ENCODE results near the gene RBBP8. TPM values are rescaled to one million over a fixed set of nuclear protein-coding genes. Genes with fewer than 3 reads are reported as not detected.

Gene RBBP8
- polyA plus RNA-seq, 3 donors, result 5.8 to 9.6 (median 7.8) TPM

GRCh38 chr18:23059541-23060465 lies 126.7 kb downstream of the RBBP8 start:
- Mint-ChIP-seq H3K9me3 (peaks cover 3 to 11% (median 9%) of the 10 kb centered on the region in 7 donors), H3K4me1 (peaks cover 4% of the 10 kb centered on the region), H3K36me3 (no peaks in the 10 kb centered on the region), H3K27ac (no peak overlapping the region), H3K4me3 (no peak overlapping the region), H3K27me3 (ENCODE audit: low read depth in 3 of 3) (peaks cover 0 to 7% (median 2%) of the 10 kb centered on the region in 3 donors)
- no peak overlapping the region for H3K9ac ChIP-seq (ENCODE audit: insufficient read depth, low read length, poor library complexity, severe bottlenecking)
- no peaks in the 10 kb centered on the region for H4K20me1 ChIP-seq (ENCODE audit: insufficient read depth, low read length)
- no peak overlapping the region for H3K27ac ChIP-seq (ENCODE audit: low read depth in 1 of 2, low read length in 2 of 2)
- H2AFZ ChIP-seq (ENCODE audit: insufficient read depth, low read depth, low read length, poor library complexity, severe bottlenecking), result no peak overlapping the region
- no peaks in the 10 kb centered on the region for H3K79me2 ChIP-seq (ENCODE audit: insufficient read depth, low read length)
- H3K36me3 ChIP-seq (replicated peaks in 1 of 2; ENCODE audit: control insufficient read depth in 1 of 2, insufficient read depth in 2 of 2, low read length in 2 of 2), result no peaks in the 10 kb centered on the region
- DNase-seq, result no peak
- no peaks in the 10 kb centered on the region for H3K27me3 ChIP-seq (ENCODE audit: control insufficient read depth in 2 of 2, insufficient read depth in 2 of 2, low read length in 2 of 2)
- intact Hi-C loops (cut with micrococcal nuclease), result no loop called here
- no peak overlapping the region for H3K4me3 ChIP-seq (replicated peaks in 1 of 3; ENCODE audit: low read depth in 2 of 3, low read length in 3 of 3)
- TF ChIP-seq CTCF (IDR thresholded peaks at IDR 0.05), result no peak
- WGBS (ENCODE audit: insufficient coverage), result 98% methylated on average over 4 of the region's 9 CpGs
- no peak overlapping the region for H3K4me2 ChIP-seq (replicated peaks; ENCODE audit: extremely low read depth, low read length, poor library complexity, severe bottlenecking)
- H3K4me1 ChIP-seq (ENCODE audit: control insufficient read depth in 1 of 2, insufficient read depth in 2 of 2, low read length in 2 of 2), result peaks cover 0 to 6% of the 10 kb centered on the region in 2 donors
- H3K9me3 ChIP-seq (replicated peaks in 1 of 2; ENCODE audit: control insufficient read depth in 1 of 2, insufficient read depth in 1 of 2, low read length in 2 of 2), result peaks cover 8 to 11% of the 10 kb centered on the region in 2 donors

- Mint-ChIP-seq H3K9me3 (peaks cover 3 to 11% (median 9%) of the 10 kb centered on the region in 7 donors), H3K36me3 (no peaks in the 10 kb centered on the region), H3K4me3 (no peak overlapping the region), H3K4me1 (peaks cover 4% of the 10 kb centered on the region), H3K27me3 (ENCODE audit: low read depth in 3 of 3) (peaks cover 0 to 2% (median 0%) of the 10 kb centered on the region in 3 donors), H3K27ac (no peak overlapping the region)
- TF ChIP-seq CTCF (IDR thresholded peaks at IDR 0.05), result no peak
- no peaks in the 10 kb centered on the region for H3K36me3 ChIP-seq (replicated peaks in 1 of 2; ENCODE audit: control insufficient read depth in 1 of 2, insufficient read depth in 2 of 2, low read length in 2 of 2)
- no peaks in the 10 kb centered on the region for H3K79me2 ChIP-seq (ENCODE audit: insufficient read depth, low read length)
- H3K4me2 ChIP-seq (replicated peaks; ENCODE audit: extremely low read depth, low read length, poor library complexity, severe bottlenecking), result no peak overlapping the region
- H3K4me1 ChIP-seq (ENCODE audit: control insufficient read depth in 1 of 2, insufficient read depth in 2 of 2, low read length in 2 of 2), result peaks cover 0 to 6% of the 10 kb centered on the region in 2 donors
- no peak overlapping the region for H3K9ac ChIP-seq (ENCODE audit: insufficient read depth, low read length, poor library complexity, severe bottlenecking)
- no CpG with 5 or more reads among the region's 1 CpG for WGBS (ENCODE audit: insufficient coverage)
- no peaks in the 10 kb centered on the region for H4K20me1 ChIP-seq (ENCODE audit: insufficient read depth, low read length)
- no peak overlapping the region for H2AFZ ChIP-seq (ENCODE audit: insufficient read depth, low read depth, low read length, poor library complexity, severe bottlenecking)
- H3K9me3 ChIP-seq (replicated peaks in 1 of 2; ENCODE audit: control insufficient read depth in 1 of 2, insufficient read depth in 1 of 2, low read length in 2 of 2), result peaks cover 8 to 11% of the 10 kb centered on the region in 2 donors
- H3K27me3 ChIP-seq (ENCODE audit: control insufficient read depth in 2 of 2, insufficient read depth in 2 of 2, low read length in 2 of 2), result no peaks in the 10 kb centered on the region
- no peak for DNase-seq
- no peak overlapping the region for H3K27ac ChIP-seq (ENCODE audit: low read depth in 1 of 2, low read length in 2 of 2)
- no peak overlapping the region for H3K4me3 ChIP-seq (replicated peaks in 1 of 3; ENCODE audit: low read depth in 2 of 3, low read length in 3 of 3)
- intact Hi-C loops (cut with micrococcal nuclease), result no loop called here
Measured at GRCh38 chr18:23062011-23062410, 128.9 kb downstream of the RBBP8 start.
